ENCODE data around the gene IL12RB1.

Gene IL12RB1

GRCh38 chr19:18009412-18010066 is 77.2 kb downstream of the IL12RB1 start:
- peaks cover 19 to 24% of the 10 kb centered on the region in 2 experiments for H3K4me1 ChIP-seq (ENCODE audit: control insufficient read depth in 1 of 2, insufficient read depth in 1 of 2, low read depth in 1 of 2, low read length in 1 of 2)
- TF ChIP-seq CTCF (IDR thresholded peaks at IDR 0.05), result no peak
- H3K9me3 ChIP-seq, result no peaks in the 10 kb centered on the region
- H3K36me3 ChIP-seq, result peaks cover 53% of the 10 kb centered on the region
- no peak overlapping the region for H3K27ac ChIP-seq
- H3K27me3 ChIP-seq, result no peaks in the 10 kb centered on the region
- H3K4me3 ChIP-seq (ENCODE audit: low read depth in 1 of 2, low read length in 1 of 2), result no peak overlapping the region

All from neutrophil (primary cell).